IMR-90 (cell line): Measurements from ENCODE around the gene FBXL7. TPM values are rescaled to one million over a fixed set of nuclear protein-coding genes. Genes with fewer than 3 reads are reported as not detected.

Source experiments
- ATAC-seq: fragments of 200-7000 bp; cut with Tn5 transposase; 2 replicates; pipeline ENCODE4 v1.9.1; 2020; ENCODE audit warnings: low read depth, mild to moderate bottlenecking, moderate library complexity
- BruUV-seq: library from RNA; stranded (reverse); fragments of 400-500 nt; replicated peaks from 2 replicates; lab custom pipeline; 2021; lab: Mats Ljungman, UMichigan
- CTCF ChIA-PET: fragments of 300-600 bp; formaldehyde crosslinking; extraction: SDS; loops from one replicate; lab custom pipeline; 2021; ENCODE audit warnings: antibody characterized with exemption; lab: Yijun Ruan, JAX
- POLR2A ChIA-PET: fragments of 300-600 bp; sonication (Branson Sonifier 250); formaldehyde crosslinking; loops from one replicate; lab custom pipeline; 2022; ENCODE audit warnings: antibody characterized with exemption; ENCODE audit not compliant: unreplicated experiment; lab: Charles Lee
- DNase-seq: peaks from one replicate; pipeline ENCODE4 v3.0.0; 2013
- H2AFZ ChIP-seq: replicated peaks from 2 replicates; pipeline ENCODE3; 2013; ENCODE audit warnings: low read length, mild to moderate bottlenecking; ENCODE audit not compliant: poor library complexity
- H2AK5ac ChIP-seq: 2 replicates; pipeline ENCODE4 v1.6.1; 2013; ENCODE audit warnings: low read depth, low read length, inconsistent platforms
- H2AK9ac ChIP-seq: replicated peaks from 2 replicates; pipeline ENCODE3; 2013; ENCODE audit warnings: mild to moderate bottlenecking, low read depth, low read length, moderate library complexity; ENCODE audit not compliant: poor library complexity
- H2BK120ac ChIP-seq: 2 replicates; pipeline ENCODE4 v1.6.1; 2013; ENCODE audit warnings: low read depth, low read length, inconsistent platforms
- H2BK15ac ChIP-seq: 3 replicates; pipeline ENCODE4 v1.6.1; 2013; ENCODE audit warnings: low read depth, low read length, inconsistent platforms
- H2BK20ac ChIP-seq: 2 replicates; pipeline ENCODE4 v1.6.1; 2013; ENCODE audit warnings: low read depth, mild to moderate bottlenecking, inconsistent platforms, low read length, moderate library complexity
- H2BK5ac ChIP-seq: 2 replicates; pipeline ENCODE4 v1.6.1; 2013; ENCODE audit warnings: mild to moderate bottlenecking, low read depth, low read length, inconsistent platforms; ENCODE audit not compliant: poor library complexity, severe bottlenecking
- H3K14ac ChIP-seq: replicated peaks from 2 replicates; pipeline ENCODE4 v1.6.1; 2013; ENCODE audit warnings: low read depth, low read length, inconsistent platforms
- H3K18ac ChIP-seq: 2 replicates; pipeline ENCODE4 v1.6.1; 2013; ENCODE audit warnings: low read depth, low read length, control low read depth
- H3K23ac ChIP-seq: 2 replicates; pipeline ENCODE4 v1.6.1; 2013; ENCODE audit warnings: low read depth, low read length, inconsistent platforms
- H3K27ac ChIP-seq: 2 replicates; pipeline ENCODE4 v1.5.1; 2013; ENCODE audit warnings: mild to moderate bottlenecking, control low read depth, low read length; ENCODE audit not compliant: insufficient read depth
- H3K27me3 ChIP-seq: 2 replicates; pipeline ENCODE4 v1.6.1; 2013; ENCODE audit warnings: low read length; ENCODE audit not compliant: control insufficient read depth, insufficient read depth
- H3K36me3 ChIP-seq: 2 replicates; pipeline ENCODE4 v1.6.1; 2013; ENCODE audit warnings: low read length, mixed read lengths; ENCODE audit not compliant: control insufficient read depth, insufficient read depth
- H3K4ac ChIP-seq: 2 replicates; pipeline ENCODE4 v1.6.1; 2013; ENCODE audit warnings: low read depth, low read length, inconsistent platforms
- H3K4me1 ChIP-seq: 2 replicates; pipeline ENCODE4 v1.6.1; 2013; ENCODE audit warnings: low read length, mixed read lengths; ENCODE audit not compliant: control insufficient read depth, insufficient read depth
- H3K4me2 ChIP-seq: 2 replicates; pipeline ENCODE4 v1.6.1; 2013; ENCODE audit warnings: low read depth, mild to moderate bottlenecking, control low read depth, low read length, moderate library complexity
- H3K4me3 ChIP-seq: 2 replicates; pipeline ENCODE4 v1.5.1; 2013; ENCODE audit warnings: low read depth, mild to moderate bottlenecking, control low read depth, low read length, moderate library complexity; ENCODE audit not compliant: insufficient read depth
- H3K56ac ChIP-seq: 2 replicates; pipeline ENCODE4 v1.6.1; 2013; ENCODE audit warnings: low read length, inconsistent platforms; ENCODE audit not compliant: insufficient read depth; ENCODE audit errors: extremely low read depth
- H3K79me1 ChIP-seq, 2 experiments: 2 replicates each; pipeline ENCODE4 v1.6.1; 2013; ENCODE audit warnings: low read length in 2 of 2, inconsistent platforms in 1 of 2, low read depth in 1 of 2
- H3K9ac ChIP-seq: 2 replicates; pipeline ENCODE4 v1.6.1; 2013; ENCODE audit warnings: low read depth, low read length, control low read depth
- H3K9me1 ChIP-seq: 2 replicates; pipeline ENCODE4 v1.6.1; 2013; ENCODE audit warnings: low read length, inconsistent platforms; ENCODE audit not compliant: insufficient read depth
- H3K9me3 ChIP-seq: 2 replicates; pipeline ENCODE4 v1.6.1; 2013; ENCODE audit warnings: low read length; ENCODE audit not compliant: control insufficient read depth, insufficient read depth
- H4K20me1 ChIP-seq: 2 replicates; pipeline ENCODE4 v1.6.1; 2013; ENCODE audit warnings: low read length, inconsistent platforms; ENCODE audit not compliant: insufficient read depth
- H4K5ac ChIP-seq: 2 replicates; pipeline ENCODE4 v1.6.1; 2013; ENCODE audit warnings: mild to moderate bottlenecking, low read depth, low read length, control low read depth
- H4K8ac ChIP-seq, 2 experiments: 2 replicates each; pipeline ENCODE4 v1.6.1; 2013; ENCODE audit warnings: low read depth in 2 of 2, low read length in 2 of 2, control low read depth in 1 of 2, inconsistent platforms in 1 of 2
- H4K91ac ChIP-seq: 2 replicates; pipeline ENCODE4 v1.6.1; 2013; ENCODE audit warnings: low read depth, low read length, inconsistent platforms; ENCODE audit not compliant: insufficient read depth
- CEBPB ChIP-seq: IDR thresholded peaks from 2 replicates; pipeline ENCODE4 v1.6.1; 2012; ENCODE audit warnings: low read depth, low read length, improper control_type of control experiment
- RCOR1 ChIP-seq: IDR thresholded peaks from 2 replicates; pipeline ENCODE4 v1.6.1; 2012; ENCODE audit warnings: mild to moderate bottlenecking, low read length, improper control_type of control experiment; ENCODE audit not compliant: insufficient replicate concordance
- WGBS, 2 experiments: methylation state at CpG; one replicate each; pipeline versions ENCODE4 v1.1.5 to v1.1.7; 2013; ENCODE audit warnings: missing lambda C conversion rate in 2 of 2; ENCODE audit not compliant: insufficient read length in 1 of 2; ENCODE audit errors: extremely low coverage in 2 of 2; 5-methylcytosine and 5-hydroxymethylcytosine counted together
- dilution Hi-C: fragments of 300-500 bp; cut with HindIII; formaldehyde crosslinking; loops from one replicate; pipeline ENCODE4 v1.14.3; 2018; ENCODE audit warnings: low sequenced_read_pairs; ENCODE audit not compliant: unreplicated experiment
- in situ Hi-C: fragments of 300-500 bp; cut with MboI; formaldehyde crosslinking; loops from 3 replicates; pipeline ENCODE4 v1.14.3; 2019; ENCODE audit warnings: low sequenced_read_pairs, inconsistent platforms, mixed read lengths
- intact Hi-C: fragments of 100-400 bp; cut with micrococcal nuclease; formaldehyde crosslinking; loops from 2 replicates; pipeline ENCODE4 v1.10.0; 2022
- polyA plus RNA-seq, 3 experiments: library from polyadenylated mRNA; depleted of rRNA; stranded (reverse); fragments of >200 nt; gene quantifications; 2 replicates each; pipeline ENCODE4 v1.2.3, GENCODE V29; 2012; ENCODE audit warnings: low replicate concordance in 1 of 3
- total RNA-seq: library from RNA; depleted of rRNA; stranded (reverse); fragments of >200 nt; gene quantifications from 2 replicates; pipeline ENCODE4 v1.2.3, GENCODE V29; 2012

The FBXL7 gene
- total and polyA plus RNA-seq, 2 of the 4 experiments (the other 2 are of a cell fraction) = 4.1 to 10.2 TPM

DNA sequence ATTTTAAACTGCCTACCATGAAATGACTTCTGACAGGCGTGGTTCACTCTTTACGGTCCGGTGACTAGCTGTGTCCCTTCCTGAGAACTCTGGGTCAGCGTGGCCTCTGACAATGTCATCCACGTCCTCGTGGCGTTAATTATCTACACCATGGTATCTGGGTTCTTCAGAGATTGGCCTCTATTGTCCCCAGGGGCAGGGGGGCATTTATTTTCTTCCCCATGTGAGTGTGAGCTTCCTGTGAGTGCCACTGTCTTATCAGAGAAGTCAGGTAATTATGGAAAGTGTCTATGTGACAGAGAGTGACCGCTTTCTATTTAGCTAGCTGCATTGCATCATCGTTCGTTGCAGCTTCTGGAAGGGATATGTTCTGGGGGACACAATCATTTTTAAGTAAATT is 77.2 kb downstream of the FBXL7 start:
- no peak overlapping the region for H2BK20ac ChIP-seq
- no peak overlapping the region for H4K8ac ChIP-seq
- intact Hi-C loops (no loop called here), in situ Hi-C loops (no loop called here), dilution Hi-C loops (no loop called here)
- no peak overlapping the region for H3K27ac ChIP-seq
- no TSS peak for BruUV-seq
- no peak overlapping the region for H3K23ac ChIP-seq
- H4K91ac ChIP-seq = no peak overlapping the region
- no peak overlapping the region for H3K14ac ChIP-seq
- no peak overlapping the region for H3K4ac ChIP-seq
- WGBS, 2 experiments = no CpG with 5 or more reads among the region's 10 CpGs
- POLR2A ChIA-PET = no interaction called here
- H3K9me1 ChIP-seq = no peaks in the 10 kb centered on the region
- TF ChIP-seq CEBPB = peak; percentile 71
- TF ChIP-seq RCOR1 = no peak
- no peak overlapping the region for H4K5ac ChIP-seq
- 0 out of 2 replicates have a peak, but pooled peaks cover 3% of the 10 kb centered on the region for H4K20me1 ChIP-seq
- peaks cover 32 to 44% of the 10 kb centered on the region in 2 experiments for H3K79me1 ChIP-seq
- H2AFZ ChIP-seq = no peak overlapping the region
- no peak overlapping the region for H2BK15ac ChIP-seq
- H3K36me3 ChIP-seq = peaks cover 3% of the 10 kb centered on the region; the same call in 1 of the 2 replicates
- H3K27me3 ChIP-seq = no peaks in the 10 kb centered on the region
- no peak for DNase-seq
- H2AK5ac ChIP-seq = no peak overlapping the region
- H3K9ac ChIP-seq = no peak overlapping the region
- H3K4me3 ChIP-seq = no peak overlapping the region
- CTCF ChIA-PET = interaction anchor here (0.9 kb wide), 1 partner anchor 8 kb away, joined by 3 read pairs; no protein-coding TSS in a partner anchor
- no peak overlapping the region for H2AK9ac ChIP-seq
- H3K9me3 ChIP-seq = no peaks in the 10 kb centered on the region
- H3K56ac ChIP-seq = no peak overlapping the region
- H3K18ac ChIP-seq = no peak overlapping the region
- H2BK5ac ChIP-seq = no peak overlapping the region
- H3K4me2 ChIP-seq = no peak overlapping the region
- H3K4me1 ChIP-seq = peaks cover 12% of the 10 kb centered on the region; the same call in 1 of the 2 replicates
- no peak overlapping the region for H2BK120ac ChIP-seq
- no peak for ATAC-seq
